ENCODE results near the gene OR10Z1. TPM values are rescaled to one million over a fixed set of nuclear protein-coding genes. Genes with fewer than 3 reads are reported as not detected.

Gene OR10Z1
- total RNA-seq, 4 donors from 2014 or later: not detected

DNA sequence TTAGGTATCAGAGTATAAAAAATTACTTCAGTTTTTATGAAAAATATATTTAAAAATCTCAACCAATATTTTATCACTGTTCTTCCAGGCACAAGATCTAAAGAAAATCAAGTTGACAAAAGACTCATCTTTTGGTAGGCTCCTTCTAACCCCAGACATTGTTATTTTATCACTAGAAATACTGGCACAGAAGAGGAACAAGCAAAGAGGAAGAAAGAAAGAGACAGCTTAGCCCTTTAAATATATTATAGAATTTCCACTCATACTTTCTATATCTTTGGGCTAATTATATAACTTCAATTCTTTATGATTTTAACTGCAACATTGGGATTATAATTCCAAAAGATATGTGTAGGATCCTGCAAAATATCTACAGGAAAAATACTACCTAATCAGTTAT, 49.0 kb downstream of the OR10Z1 start:
- H3K4me3 ChIP-seq: no peak overlapping the region

GRCh38 chr1:158654571-158654970, 49.5 kb downstream of the OR10Z1 start:
- Histone ChIP-seq H3K27me3 (no peaks in the 10 kb centered on the region), H3K36me3 (no peaks in the 10 kb centered on the region), H3K27ac (no peak overlapping the region), H3K9me3 (no peaks in the 10 kb centered on the region), H3K4me3 (no peak overlapping the region), H3K4me1 (no peaks in the 10 kb centered on the region)
- intact Hi-C loops (cut with DNase I): no loop called here
- DNase-seq: no peak
- WGBS, 2 donors: 59 to 64% methylated on average over 4 to 6 of the region's 6 CpGs
- TF ChIP-seq POLR2A (IDR thresholded peaks at IDR 0.05): no peak

More for the DNA sequence above, 49.0 kb downstream of the OR10Z1 start:
- Histone ChIP-seq H3K36me3 (no peaks in the 10 kb centered on the region), H3K27me3 (no peaks in the 10 kb centered on the region), H3K4me1 (no peaks in the 10 kb centered on the region), H3K27ac (no peak overlapping the region), H3K9me3 (no peaks in the 10 kb centered on the region)
- intact Hi-C loops (cut with DNase I): no loop called here
- TF ChIP-seq CTCF (IDR thresholded peaks at IDR 0.05) (no peak), POLR2A (IDR thresholded peaks at IDR 0.05) (no peak)
- no peak for DNase-seq

Other genes with a start within 250 kb of the OR10Z1 start
- not detected for gene OR10T2, start 205.8 kb upstream of the OR10Z1 start, total RNA-seq
- not detected for gene OR10K2, start 179.0 kb upstream of the OR10Z1 start, total RNA-seq
- not detected for gene OR10K1, start 143.4 kb upstream of the OR10Z1 start, total RNA-seq
- not detected for gene OR10R2, start 133.0 kb upstream of the OR10Z1 start, total RNA-seq
- not detected for gene OR6Y1, start 50.9 kb upstream of the OR10Z1 start, total RNA-seq
- gene OR6P1, start 34.7 kb upstream of the OR10Z1 start, total RNA-seq: not detected
- gene OR10X1, start 25.4 kb upstream of the OR10Z1 start, total RNA-seq: not detected
- gene SPTA1, start 81.4 kb downstream of the OR10Z1 start, total RNA-seq: under 1 TPM in 1 of 4 donors, not detected in 3; 0.32 TPM
- gene OR6K2, start 95.4 kb downstream of the OR10Z1 start, total RNA-seq: not detected
- not detected for gene OR6K3, start 115.5 kb downstream of the OR10Z1 start, total RNA-seq
- gene OR6K6, start 149.5 kb downstream of the OR10Z1 start, total RNA-seq: not detected
- gene OR6N1, start 166.9 kb downstream of the OR10Z1 start, total RNA-seq: not detected
- not detected for gene OR6N2, start 175.9 kb downstream of the OR10Z1 start, total RNA-seq
- gene MNDA, start 226.1 kb downstream of the OR10Z1 start, total RNA-seq: 1 to 10 TPM; 1.2 to 8.0 (median 1.8) TPM